HL-60 (cell line): ENCODE measurements around the gene BAD.

Experiments
- POLR2AphosphoS5 ChIP-seq: IDR thresholded peaks from 2 replicates; pipeline ENCODE4 v1.6.1; 2012; ENCODE audit warnings: low read depth
- SPI1 ChIP-seq: IDR thresholded peaks from 2 replicates; pipeline ENCODE4 v1.6.1; 2012; ENCODE audit warnings: low read depth, mild to moderate bottlenecking, borderline replicate concordance
- TF ChIP-seq, protein P1 (sequence below): IDR thresholded peaks from one replicate; pipeline ENCODE4 v1.5.1; 2011; ENCODE audit warnings: low read length, control low read depth, inconsistent platforms; ENCODE audit not compliant: insufficient read depth
- TF ChIP-seq, protein P2 (sequence below): IDR thresholded peaks from 2 replicates; pipeline ENCODE4 v1.6.1; 2012; ENCODE audit warnings: low read depth; ENCODE audit not compliant: insufficient replicate concordance

GRCh38 chr11:64317325-64317960, 33.0 kb upstream of the BAD start, which contains the start of gene TRMT112:
- TF ChIP-seq, protein P1, sequence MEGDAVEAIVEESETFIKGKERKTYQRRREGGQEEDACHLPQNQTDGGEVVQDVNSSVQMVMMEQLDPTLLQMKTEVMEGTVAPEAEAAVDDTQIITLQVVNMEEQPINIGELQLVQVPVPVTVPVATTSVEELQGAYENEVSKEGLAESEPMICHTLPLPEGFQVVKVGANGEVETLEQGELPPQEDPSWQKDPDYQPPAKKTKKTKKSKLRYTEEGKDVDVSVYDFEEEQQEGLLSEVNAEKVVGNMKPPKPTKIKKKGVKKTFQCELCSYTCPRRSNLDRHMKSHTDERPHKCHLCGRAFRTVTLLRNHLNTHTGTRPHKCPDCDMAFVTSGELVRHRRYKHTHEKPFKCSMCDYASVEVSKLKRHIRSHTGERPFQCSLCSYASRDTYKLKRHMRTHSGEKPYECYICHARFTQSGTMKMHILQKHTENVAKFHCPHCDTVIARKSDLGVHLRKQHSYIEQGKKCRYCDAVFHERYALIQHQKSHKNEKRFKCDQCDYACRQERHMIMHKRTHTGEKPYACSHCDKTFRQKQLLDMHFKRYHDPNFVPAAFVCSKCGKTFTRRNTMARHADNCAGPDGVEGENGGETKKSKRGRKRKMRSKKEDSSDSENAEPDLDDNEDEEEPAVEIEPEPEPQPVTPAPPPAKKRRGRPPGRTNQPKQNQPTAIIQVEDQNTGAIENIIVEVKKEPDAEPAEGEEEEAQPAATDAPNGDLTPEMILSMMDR: no peak
- TF ChIP-seq SPI1: peak; percentile 48; the same call in 1 of the 2 replicates
- TF ChIP-seq POLR2AphosphoS5: peak; percentile 86
- TF ChIP-seq, protein P2, sequence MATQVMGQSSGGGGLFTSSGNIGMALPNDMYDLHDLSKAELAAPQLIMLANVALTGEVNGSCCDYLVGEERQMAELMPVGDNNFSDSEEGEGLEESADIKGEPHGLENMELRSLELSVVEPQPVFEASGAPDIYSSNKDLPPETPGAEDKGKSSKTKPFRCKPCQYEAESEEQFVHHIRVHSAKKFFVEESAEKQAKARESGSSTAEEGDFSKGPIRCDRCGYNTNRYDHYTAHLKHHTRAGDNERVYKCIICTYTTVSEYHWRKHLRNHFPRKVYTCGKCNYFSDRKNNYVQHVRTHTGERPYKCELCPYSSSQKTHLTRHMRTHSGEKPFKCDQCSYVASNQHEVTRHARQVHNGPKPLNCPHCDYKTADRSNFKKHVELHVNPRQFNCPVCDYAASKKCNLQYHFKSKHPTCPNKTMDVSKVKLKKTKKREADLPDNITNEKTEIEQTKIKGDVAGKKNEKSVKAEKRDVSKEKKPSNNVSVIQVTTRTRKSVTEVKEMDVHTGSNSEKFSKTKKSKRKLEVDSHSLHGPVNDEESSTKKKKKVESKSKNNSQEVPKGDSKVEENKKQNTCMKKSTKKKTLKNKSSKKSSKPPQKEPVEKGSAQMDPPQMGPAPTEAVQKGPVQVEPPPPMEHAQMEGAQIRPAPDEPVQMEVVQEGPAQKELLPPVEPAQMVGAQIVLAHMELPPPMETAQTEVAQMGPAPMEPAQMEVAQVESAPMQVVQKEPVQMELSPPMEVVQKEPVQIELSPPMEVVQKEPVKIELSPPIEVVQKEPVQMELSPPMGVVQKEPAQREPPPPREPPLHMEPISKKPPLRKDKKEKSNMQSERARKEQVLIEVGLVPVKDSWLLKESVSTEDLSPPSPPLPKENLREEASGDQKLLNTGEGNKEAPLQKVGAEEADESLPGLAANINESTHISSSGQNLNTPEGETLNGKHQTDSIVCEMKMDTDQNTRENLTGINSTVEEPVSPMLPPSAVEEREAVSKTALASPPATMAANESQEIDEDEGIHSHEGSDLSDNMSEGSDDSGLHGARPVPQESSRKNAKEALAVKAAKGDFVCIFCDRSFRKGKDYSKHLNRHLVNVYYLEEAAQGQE: no peak
